Lower leg skin (tissue), 4 donors: ENCODE results near the gene HINT1. TPM values are rescaled to one million over a fixed set of nuclear protein-coding genes. Genes with fewer than 3 reads are reported as not detected.
"Not testable (repeated sequence)": the region's sequence is repeated elsewhere in the genome, so short reads cannot be mapped to it uniquely, and the experiment has no call there.

Source experiments
- DNase-seq, 2 donors: peaks; one replicate each; pipeline ENCODE4 v3.0.0-alpha.2; 2019; ENCODE audit warnings: low spot score in 2 of 2
- H3K4me3 ChIP-seq: fragments of 200-600 bp; sonication (generic); 2 replicates; pipeline ENCODE4 v1.5.1; 2017; ENCODE audit warnings: mild to moderate bottlenecking, low read depth; ENCODE audit not compliant: poor library complexity, severe bottlenecking
- CTCF ChIP-seq, 3 donors: fragments of 450-650 bp; IDR thresholded peaks; one replicate each; pipeline ENCODE4 v1.5.1; 2016; ENCODE audit warnings: antibody characterized with exemption in 3 of 3, mild to moderate bottlenecking in 3 of 3, moderate library complexity in 2 of 3
- POLR2A ChIP-seq, 2 donors: fragments of 450-650 bp; IDR thresholded peaks; one replicate each; pipeline ENCODE4 v1.6.1; 2016 to 2017; ENCODE audit warnings: antibody characterized with exemption in 2 of 2, mild to moderate bottlenecking in 1 of 2, moderate library complexity in 1 of 2
- WGBS, 2 donors: methylation state at CpG; one replicate each; pipeline ENCODE4 v1.1.5; 2018; 5-methylcytosine and 5-hydroxymethylcytosine counted together
- intact Hi-C: fragments of 100-400 bp; cut with DNase I; formaldehyde crosslinking; loops from one replicate; pipeline ENCODE4 v1.15.0; 2023; ENCODE audit warnings: low total_unique reads
- total RNA-seq, 4 donors: library from RNA; depleted of rRNA; stranded (reverse); fragments of >200 nt; gene quantifications; one replicate each; pipeline ENCODE4 v1.1.0, GENCODE V29; 2016

Gene HINT1
- total RNA-seq, 4 donors from 2014 or later = 154 to 211 (median 190) TPM

- no peak for DNase-seq
- H3K4me3 ChIP-seq = no peak overlapping the region
- WGBS, 2 donors = 88 to 96% methylated on average over 5 of the region's 5 CpGs
- intact Hi-C loops = no loop called here
- no peak for TF ChIP-seq CTCF (IDR thresholded peaks at IDR 0.05)
- no peak for TF ChIP-seq POLR2A (IDR thresholded peaks at IDR 0.05)
These were observed 33.6 kb upstream of the HINT1 start for GRCh38 chr5:131198625-131199024.

DNA sequence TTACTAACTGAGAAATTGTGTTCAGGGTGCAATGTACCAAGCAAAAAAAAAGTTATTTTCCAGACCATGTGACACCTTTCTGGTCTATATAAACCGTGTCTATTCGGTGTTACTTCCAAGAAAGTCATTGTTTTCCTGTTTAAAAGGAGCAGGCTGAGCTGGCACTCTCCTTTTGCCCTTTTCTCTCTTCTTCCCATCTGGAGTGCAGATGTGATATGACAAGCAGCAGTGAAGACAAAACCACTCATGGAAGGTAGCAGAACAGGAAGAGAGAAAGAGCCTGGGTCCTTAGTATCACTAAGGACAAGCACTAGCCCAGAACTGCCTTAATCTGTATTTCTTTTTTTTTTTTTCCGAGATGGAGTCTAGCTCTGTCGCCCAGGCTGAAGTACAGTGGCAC lies 31.3 kb upstream of the HINT1 start:
- no peak for DNase-seq
- intact Hi-C loops = no loop called here
- TF ChIP-seq CTCF (IDR thresholded peaks at IDR 0.05) = no peak
- TF ChIP-seq POLR2A (IDR thresholded peaks at IDR 0.05) = no peak
- 72 to 84% methylated on average over 4 of the region's 4 CpGs for WGBS, 2 donors
- no peak overlapping the region for H3K4me3 ChIP-seq

GRCh38 chr5:131195696-131196095 lies 30.6 kb upstream of the HINT1 start:
- DNase-seq = no peak
- TF ChIP-seq POLR2A (IDR thresholded peaks at IDR 0.05) (no peak), CTCF (IDR thresholded peaks at IDR 0.05) (no peak)
- intact Hi-C loops = no loop called here

GRCh38 chr5:131194725-131195124 lies 29.7 kb upstream of the HINT1 start:
- no peak for DNase-seq
- no peak overlapping the region for H3K4me3 ChIP-seq
- intact Hi-C loops = no loop called here
- TF ChIP-seq POLR2A (IDR thresholded peaks at IDR 0.05) (no peak), CTCF (IDR thresholded peaks at IDR 0.05) (no peak)
- 83 to 88% methylated on average over 5 of the region's 5 CpGs for WGBS, 2 donors

More at GRCh38 chr5:131195696-131196095, 30.6 kb upstream of the HINT1 start:
- no peak overlapping the region for H3K4me3 ChIP-seq

GRCh38 chr5:131193897-131194296 lies 28.8 kb upstream of the HINT1 start:
- WGBS, 2 donors = 93 to 99% methylated on average over 7 of the region's 7 CpGs
- not testable (repeated sequence) for DNase-seq

GRCh38 chr5:131193106-131193505 lies 28.1 kb upstream of the HINT1 start:
- no peak overlapping the region for H3K4me3 ChIP-seq
- no peak for DNase-seq
- intact Hi-C loops = no loop called here
- TF ChIP-seq CTCF (IDR thresholded peaks at IDR 0.05) (no peak), POLR2A (IDR thresholded peaks at IDR 0.05) (no peak)
- 57 to 72% methylated on average over 2 of the region's 2 CpGs for WGBS, 2 donors

More at GRCh38 chr5:131193897-131194296, 28.8 kb upstream of the HINT1 start:
- H3K4me3 ChIP-seq, intact Hi-C loops: not testable (repeated sequence)
